K562 (cell line): Measurements from ENCODE around the gene STX19. TPM values are rescaled to one million over a fixed set of nuclear protein-coding genes. Genes with fewer than 3 reads are reported as not detected.

ENCODE experiments used
- BHLHE40 ChIP-seq: IDR thresholded peaks from 2 replicates; pipeline ENCODE4 v1.6.1; 2011; ENCODE audit warnings: low read length, improper control_type of control experiment
- CREM ChIP-seq: IDR thresholded peaks from 2 replicates; pipeline ENCODE4 v1.6.1; 2014; ENCODE audit warnings: antibody characterized with exemption, low read depth
- DPF2 ChIP-seq: fragments of 450-650 bp; IDR thresholded peaks from 2 replicates; pipeline ENCODE4 v1.6.1; 2016
- FOXK2 ChIP-seq, 2 experiments: fragments of 450-650 bp; IDR thresholded peaks in 1 of 2; conservative IDR thresholded peaks in 1 of 2; 2 replicates each; pipeline ENCODE4 v1.6.1; 2016; ENCODE audit warnings: low read depth in 2 of 2, mild to moderate bottlenecking in 1 of 2
- GATAD2A ChIP-seq: fragments of 450-650 bp; IDR thresholded peaks from 2 replicates; pipeline ENCODE4 v1.6.1; 2017
- GATAD2B ChIP-seq: fragments of 450-650 bp; IDR thresholded peaks from 2 replicates; pipeline ENCODE4 v1.6.1; 2017; ENCODE audit warnings: mild to moderate bottlenecking, borderline replicate concordance
- GMEB1 ChIP-seq: fragments of 250-450 bp; sonication (Bioruptor Pico); IDR thresholded peaks from 2 replicates; pipeline ENCODE4 v1.4.0; 2020; ENCODE audit warnings: mild to moderate bottlenecking
- NEUROD1 ChIP-seq: fragments of 150-350 bp; IDR thresholded peaks from 2 replicates; pipeline ENCODE4 v1.6.1; 2014; ENCODE audit warnings: borderline replicate concordance, low read length, low read depth; ENCODE audit not compliant: partially characterized antibody
- RAD51 ChIP-seq: fragments of 450-650 bp; IDR thresholded peaks from 2 replicates; pipeline ENCODE4 v1.7.1; 2016; ENCODE audit warnings: low read depth, mild to moderate bottlenecking, borderline replicate concordance
- SREBF1 ChIP-seq: fragments of 150-350 bp; IDR thresholded peaks from 2 replicates; pipeline ENCODE4 v1.6.1; 2014; ENCODE audit warnings: antibody characterized with exemption, low read depth, low read length, borderline replicate concordance
- ZBTB1 ChIP-seq: sonication (generic); formaldehyde crosslinking; IDR thresholded peaks from 2 replicates; pipeline ENCODE4 v1.8.1; 2023; ENCODE audit warnings: missing genetic modification reagents, low read depth, mild to moderate bottlenecking, borderline replicate concordance
- ZMIZ1 ChIP-seq, 2 experiments: fragments of 150-350 bp in 1 of 2; IDR thresholded peaks; 2 replicates each; pipeline ENCODE4 v1.6.1; 2012 to 2016; ENCODE audit warnings: low read depth in 2 of 2, low read length in 2 of 2, mild to moderate bottlenecking in 1 of 2, moderate library complexity in 1 of 2
- ZNF324 ChIP-seq: fragments of 250-450 bp; sonication (Bioruptor Pico); IDR thresholded peaks from 2 replicates; pipeline ENCODE4 v1.4.0; 2020; ENCODE audit warnings: mild to moderate bottlenecking
- ZNF436 ChIP-seq: fragments of 250-450, 450-650 bp; sonication (Bioruptor Pico); formaldehyde crosslinking; IDR thresholded peaks from 2 replicates; pipeline ENCODE4 v1.7.0; 2020; ENCODE audit warnings: mild to moderate bottlenecking
- polyA plus RNA-seq, 8 experiments: library from polyadenylated mRNA; depleted of rRNA in 4 of 8; stranded (reverse) in 5 of 8; unstranded in 3 of 8; fragments of >200 nt; fragmentation: Nextera tagmentation in 2 of 8; fragmentation: Illumina TruSeq in 1 of 8; extraction: Ambion mirVana in 2 of 8; extraction: Trizol in 1 of 8; gene quantifications; 2 replicates each; pipeline versions ENCODE4 v1.2.1 to v1.2.3, GENCODE V29; 2011 to 2014; ENCODE audit warnings: inconsistent platforms in 1 of 8, missing spikeins in 1 of 8
- total RNA-seq, 7 experiments: library from RNA; depleted of rRNA in 6 of 7; stranded (reverse); fragments of >200 nt in 6 of 7; fragmentation: Illumina TruSeq in 2 of 7; extraction: Trizol in 2 of 7; gene quantifications; 2 replicates each; pipeline versions ENCODE4 v1.2.1 to v1.2.3, GENCODE V29; 2011 to 2021; ENCODE audit warnings: low replicate concordance in 1 of 7
- TF ChIP-seq, protein P1 (sequence below): fragments of 150-350 bp; IDR thresholded peaks from 2 replicates; pipeline ENCODE4 v1.6.1; 2014; ENCODE audit warnings: low read depth, mild to moderate bottlenecking, low read length, borderline replicate concordance
- TF ChIP-seq, protein P2 (sequence below), 2 experiments: fragments of 450-650 bp in 1 of 2; sonication (generic) in 1 of 2; formaldehyde crosslinking; conservative IDR thresholded peaks; 2 replicates each; pipeline versions ENCODE4 v1.4.0 to v1.8.1; 2020 to 2022; ENCODE audit warnings: mild to moderate bottlenecking in 1 of 2, missing genetic modification reagents in 1 of 2

STX19 gene
- total and polyA plus RNA-seq, 9 of the 15 experiments (the other 6 are each of a cell fraction or from before 2014, with no cell fraction given), result 0.04 TPM; not detected in 8

DNA sequence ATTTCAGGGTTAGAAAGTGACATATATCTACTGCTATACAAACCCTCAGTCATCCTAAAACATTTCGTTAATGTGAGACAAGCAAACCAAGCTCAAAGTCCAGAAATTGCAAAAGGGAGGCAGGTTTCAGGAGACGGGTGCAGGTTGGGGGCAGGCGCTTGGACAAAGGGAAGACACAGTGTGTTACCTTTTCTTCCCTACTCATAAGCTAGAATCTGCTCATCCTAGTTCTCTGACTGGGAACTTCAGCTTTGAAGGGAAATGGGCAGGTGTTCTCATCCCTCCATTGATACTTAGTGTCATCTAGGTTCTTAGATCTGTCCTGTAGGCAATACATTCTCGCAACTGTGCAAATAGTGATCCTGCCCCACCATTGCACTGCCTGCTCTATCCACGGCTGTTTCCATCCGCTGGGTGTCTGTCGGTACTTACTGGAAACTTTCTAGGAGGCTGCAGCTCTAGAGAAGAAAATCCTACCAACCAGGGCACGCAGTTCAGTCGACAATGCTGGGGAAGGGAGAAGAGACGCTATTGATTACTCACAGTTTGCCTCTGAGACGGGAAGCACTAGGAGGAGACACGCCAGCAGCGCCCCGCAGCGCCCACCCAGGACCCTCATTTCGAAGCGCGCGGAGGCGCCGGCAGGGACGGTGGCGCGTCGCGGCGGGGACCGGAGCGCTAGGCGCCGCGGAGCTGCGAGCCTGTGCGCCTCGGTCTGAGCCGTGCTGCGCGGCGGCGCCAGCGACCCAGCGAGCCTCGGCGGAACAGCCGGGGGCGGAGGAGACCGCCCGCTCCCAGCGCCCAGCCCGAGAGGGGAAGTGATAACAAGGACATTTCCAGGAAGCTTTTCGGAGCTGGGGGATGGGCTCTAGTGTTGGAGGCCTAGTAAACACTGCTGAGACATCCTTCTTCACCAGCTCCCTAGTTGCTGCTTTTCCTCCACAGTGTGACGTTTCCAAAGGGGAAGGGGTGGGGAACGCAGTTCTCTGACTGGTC, 55.0 kb downstream of the STX19 start, which contains the start of gene PROS1 (continued):
- TF ChIP-seq, protein P1, sequence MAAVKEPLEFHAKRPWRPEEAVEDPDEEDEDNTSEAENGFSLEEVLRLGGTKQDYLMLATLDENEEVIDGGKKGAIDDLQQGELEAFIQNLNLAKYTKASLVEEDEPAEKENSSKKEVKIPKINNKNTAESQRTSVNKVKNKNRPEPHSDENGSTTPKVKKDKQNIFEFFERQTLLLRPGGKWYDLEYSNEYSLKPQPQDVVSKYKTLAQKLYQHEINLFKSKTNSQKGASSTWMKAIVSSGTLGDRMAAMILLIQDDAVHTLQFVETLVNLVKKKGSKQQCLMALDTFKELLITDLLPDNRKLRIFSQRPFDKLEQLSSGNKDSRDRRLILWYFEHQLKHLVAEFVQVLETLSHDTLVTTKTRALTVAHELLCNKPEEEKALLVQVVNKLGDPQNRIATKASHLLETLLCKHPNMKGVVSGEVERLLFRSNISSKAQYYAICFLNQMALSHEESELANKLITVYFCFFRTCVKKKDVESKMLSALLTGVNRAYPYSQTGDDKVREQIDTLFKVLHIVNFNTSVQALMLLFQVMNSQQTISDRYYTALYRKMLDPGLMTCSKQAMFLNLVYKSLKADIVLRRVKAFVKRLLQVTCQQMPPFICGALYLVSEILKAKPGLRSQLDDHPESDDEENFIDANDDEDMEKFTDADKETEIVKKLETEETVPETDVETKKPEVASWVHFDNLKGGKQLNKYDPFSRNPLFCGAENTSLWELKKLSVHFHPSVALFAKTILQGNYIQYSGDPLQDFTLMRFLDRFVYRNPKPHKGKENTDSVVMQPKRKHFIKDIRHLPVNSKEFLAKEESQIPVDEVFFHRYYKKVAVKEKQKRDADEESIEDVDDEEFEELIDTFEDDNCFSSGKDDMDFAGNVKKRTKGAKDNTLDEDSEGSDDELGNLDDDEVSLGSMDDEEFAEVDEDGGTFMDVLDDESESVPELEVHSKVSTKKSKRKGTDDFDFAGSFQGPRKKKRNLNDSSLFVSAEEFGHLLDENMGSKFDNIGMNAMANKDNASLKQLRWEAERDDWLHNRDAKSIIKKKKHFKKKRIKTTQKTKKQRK, result no peak
- TF ChIP-seq GATAD2B, result peak; percentile 68
- no peak for TF ChIP-seq ZNF324 (CRISPR knock-in tag)
- 0 out of 2 replicates have a peak, but pooled peaks have one; percentile 13 for TF ChIP-seq DPF2
- peak; percentile 64 for TF ChIP-seq CREM
- TF ChIP-seq ZNF436 (CRISPR knock-in tag), result no peak
- TF ChIP-seq GATAD2A, result 0 out of 2 replicates have a peak, but pooled peaks have one; percentile 21
- TF ChIP-seq, protein P2, sequence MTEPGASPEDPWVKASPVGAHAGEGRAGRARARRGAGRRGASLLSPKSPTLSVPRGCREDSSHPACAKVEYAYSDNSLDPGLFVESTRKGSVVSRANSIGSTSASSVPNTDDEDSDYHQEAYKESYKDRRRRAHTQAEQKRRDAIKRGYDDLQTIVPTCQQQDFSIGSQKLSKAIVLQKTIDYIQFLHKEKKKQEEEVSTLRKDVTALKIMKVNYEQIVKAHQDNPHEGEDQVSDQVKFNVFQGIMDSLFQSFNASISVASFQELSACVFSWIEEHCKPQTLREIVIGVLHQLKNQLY (CRISPR knock-in tag; conservative IDR thresholded peaks at IDR 0.05), result no peak
- TF ChIP-seq ZMIZ1 (IDR thresholded peaks at IDR 0.05; ENCODE audit: low read depth in 2 of 2, low read length in 2 of 2), result no peak
- no peak; the same call in 1 of the 2 replicates for TF ChIP-seq BHLHE40
- TF ChIP-seq FOXK2 (conservative IDR thresholded peaks at IDR 0.05 in 1 of 2, IDR thresholded peaks at IDR 0.05 in 1 of 2; ENCODE audit: low read depth in 2 of 2), result peak; percentile 94 to 97
- TF ChIP-seq SREBF1, result no peak
- TF ChIP-seq NEUROD1, result peak; percentile 40
- TF ChIP-seq RAD51, result no peak
- TF ChIP-seq ZBTB1 (CRISPR knock-in tag), result no peak
- no peak for TF ChIP-seq GMEB1 (CRISPR knock-in tag)
